Measurements from ENCODE around the gene PLXDC2. TPM values are rescaled to one million over a fixed set of nuclear protein-coding genes. Genes with fewer than 3 reads are reported as not detected.

Gene PLXDC2
- total and polyA plus RNA-seq, 2 donors (not counting 1 experiment from before 2014, with no cell fraction given), result 0.07 TPM

DNA sequence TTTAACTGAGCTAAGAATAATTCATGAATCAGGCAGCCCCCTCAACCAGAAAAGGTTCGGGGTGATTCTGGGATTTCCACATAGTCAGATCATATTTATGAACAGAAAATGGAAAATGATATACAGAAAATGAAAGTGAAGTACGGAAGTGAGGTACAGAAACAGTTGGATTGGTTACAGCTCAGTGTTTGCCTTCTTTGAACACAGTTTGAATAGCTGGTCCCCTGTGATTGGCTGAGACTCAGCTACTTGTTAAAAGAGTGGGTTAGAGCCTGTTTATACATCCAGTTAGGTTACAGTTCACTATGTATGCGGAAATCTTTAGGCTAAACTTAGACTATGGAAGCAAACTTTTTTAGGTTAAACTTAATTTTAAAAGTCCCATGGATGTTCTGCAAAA is 511.7 kb downstream of the PLXDC2 start:
- H3K27me3 Mint-ChIP-seq, result no peaks in the 10 kb centered on the region
- H3K36me3 ChIP-seq (replicated peaks in 1 of 2; ENCODE audit: control extremely low read depth in 1 of 2, control insufficient read depth in 1 of 2, extremely low read depth in 1 of 2, insufficient read depth in 2 of 2, low read length in 1 of 2), result no peaks in the 10 kb centered on the region
- TF ChIP-seq EZH2 (IDR thresholded peaks at IDR 0.05; ENCODE audit: borderline replicate concordance, insufficient read depth, low read depth, low read length, poor library complexity, severe bottlenecking), result no peak
- TF ChIP-seq, protein P1, sequence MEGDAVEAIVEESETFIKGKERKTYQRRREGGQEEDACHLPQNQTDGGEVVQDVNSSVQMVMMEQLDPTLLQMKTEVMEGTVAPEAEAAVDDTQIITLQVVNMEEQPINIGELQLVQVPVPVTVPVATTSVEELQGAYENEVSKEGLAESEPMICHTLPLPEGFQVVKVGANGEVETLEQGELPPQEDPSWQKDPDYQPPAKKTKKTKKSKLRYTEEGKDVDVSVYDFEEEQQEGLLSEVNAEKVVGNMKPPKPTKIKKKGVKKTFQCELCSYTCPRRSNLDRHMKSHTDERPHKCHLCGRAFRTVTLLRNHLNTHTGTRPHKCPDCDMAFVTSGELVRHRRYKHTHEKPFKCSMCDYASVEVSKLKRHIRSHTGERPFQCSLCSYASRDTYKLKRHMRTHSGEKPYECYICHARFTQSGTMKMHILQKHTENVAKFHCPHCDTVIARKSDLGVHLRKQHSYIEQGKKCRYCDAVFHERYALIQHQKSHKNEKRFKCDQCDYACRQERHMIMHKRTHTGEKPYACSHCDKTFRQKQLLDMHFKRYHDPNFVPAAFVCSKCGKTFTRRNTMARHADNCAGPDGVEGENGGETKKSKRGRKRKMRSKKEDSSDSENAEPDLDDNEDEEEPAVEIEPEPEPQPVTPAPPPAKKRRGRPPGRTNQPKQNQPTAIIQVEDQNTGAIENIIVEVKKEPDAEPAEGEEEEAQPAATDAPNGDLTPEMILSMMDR (IDR thresholded peaks at IDR 0.05), result no peak
- no peak overlapping the region for H3K4me3 Mint-ChIP-seq
- 83% methylated on average over 1 of the region's 3 CpGs for WGBS (ENCODE audit: insufficient coverage)
- H3K4me1 Mint-ChIP-seq, result no peaks in the 10 kb centered on the region
- H3K9me3 Mint-ChIP-seq (ENCODE audit: insufficient read depth), result peaks cover 4% of the 10 kb centered on the region
- H3K27ac Mint-ChIP-seq, result no peak overlapping the region
- H3K9ac ChIP-seq (ENCODE audit: low read length), result no peak overlapping the region
- H3K4me2 ChIP-seq (replicated peaks; ENCODE audit: low read depth, low read length, poor library complexity, severe bottlenecking), result no peak overlapping the region
- no peak overlapping the region for H3K4me3 ChIP-seq (ENCODE audit: control extremely low read depth in 1 of 5, extremely low read depth in 1 of 5, insufficient read depth in 1 of 5, low read depth in 2 of 5, low read length in 4 of 5)
- H3K79me2 ChIP-seq (ENCODE audit: control insufficient read depth, insufficient read depth, low read length), result no peaks in the 10 kb centered on the region
- intact Hi-C loops (cut with micrococcal nuclease), result no loop called here
- peaks cover 0 to 6% (median 1%) of the 10 kb centered on the region in 3 donors for H3K9me3 ChIP-seq (ENCODE audit: control extremely low read depth in 1 of 3, control insufficient read depth in 2 of 3, insufficient read depth in 1 of 3, low read length in 2 of 3)
- POLR2A ChIA-PET, result no interaction called here
- no peaks in the 10 kb centered on the region for H4K20me1 ChIP-seq (ENCODE audit: control insufficient read depth, insufficient read depth, low read length, poor library complexity, severe bottlenecking)
- H3K27me3 ChIP-seq (replicated peaks in 1 of 4; ENCODE audit: control extremely low read depth in 1 of 4, control insufficient read depth in 3 of 4, insufficient read depth in 4 of 4, low read length in 3 of 4), result no peaks in the 10 kb centered on the region
- CTCF ChIA-PET, result no interaction called here
- H3K27ac ChIP-seq (ENCODE audit: low read length in 2 of 2), result no peak overlapping the region
- H2AFZ ChIP-seq (ENCODE audit: insufficient read depth, low read depth, low read length, poor library complexity, severe bottlenecking), result no peak overlapping the region
- DNase-seq (no peak), ATAC-seq (ENCODE audit: low read depth) (no peak)
- H3K4me1 ChIP-seq (ENCODE audit: control insufficient read depth in 2 of 2, insufficient read depth in 2 of 2, low read length in 2 of 2), result no peaks in the 10 kb centered on the region

DNA sequence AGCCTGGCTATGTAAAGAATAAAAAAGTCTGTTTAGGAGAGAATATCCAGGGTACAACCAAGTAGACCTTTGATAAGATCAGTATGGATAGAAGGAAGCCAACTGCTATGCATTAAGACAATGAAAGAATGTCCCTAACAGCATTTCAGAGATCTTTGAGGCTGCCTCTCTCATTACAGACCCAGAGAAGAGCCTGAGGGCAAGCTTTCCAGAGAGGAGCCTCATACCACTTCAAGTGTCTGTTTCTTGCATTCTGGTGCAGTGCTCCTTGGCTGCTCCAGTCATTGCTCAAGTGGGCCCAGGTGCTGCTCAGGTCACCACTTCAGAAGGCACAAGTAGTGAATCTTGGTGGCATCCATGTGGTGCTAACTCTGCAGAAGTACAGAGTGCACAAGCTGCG is 514.0 kb downstream of the PLXDC2 start:
- intact Hi-C loops (cut with micrococcal nuclease), result no loop called here
- no peak for DNase-seq
- no peaks in the 10 kb centered on the region for H3K4me1 Mint-ChIP-seq

More for the DNA sequence above, 514.0 kb downstream of the PLXDC2 start:
- H3K4me2 ChIP-seq (replicated peaks; ENCODE audit: low read depth, low read length, poor library complexity, severe bottlenecking), result no peak overlapping the region
- H3K27me3 ChIP-seq (replicated peaks in 1 of 4; ENCODE audit: control extremely low read depth in 1 of 4, control insufficient read depth in 3 of 4, insufficient read depth in 4 of 4, low read length in 3 of 4), result no peaks in the 10 kb centered on the region
- Mint-ChIP-seq H3K27me3 (no peaks in the 10 kb centered on the region), H3K4me3 (no peak overlapping the region), H3K27ac (no peak overlapping the region), H3K9me3 (ENCODE audit: insufficient read depth) (peaks cover 10% of the 10 kb centered on the region)
- H3K36me3 ChIP-seq (replicated peaks in 1 of 2; ENCODE audit: control extremely low read depth in 1 of 2, control insufficient read depth in 1 of 2, extremely low read depth in 1 of 2, insufficient read depth in 2 of 2, low read length in 1 of 2), result no peaks in the 10 kb centered on the region
- no peak overlapping the region for H2AFZ ChIP-seq (ENCODE audit: insufficient read depth, low read depth, low read length, poor library complexity, severe bottlenecking)
- CTCF ChIA-PET, result no interaction called here
- POLR2A ChIA-PET, result no interaction called here
- H4K20me1 ChIP-seq (ENCODE audit: control insufficient read depth, insufficient read depth, low read length, poor library complexity, severe bottlenecking), result no peaks in the 10 kb centered on the region
- no peak overlapping the region for H3K4me3 ChIP-seq (ENCODE audit: control extremely low read depth in 1 of 5, extremely low read depth in 1 of 5, insufficient read depth in 1 of 5, low read depth in 2 of 5, low read length in 4 of 5)
- ATAC-seq (ENCODE audit: low read depth), result no peak
- H3K4me1 ChIP-seq (ENCODE audit: control insufficient read depth in 2 of 2, insufficient read depth in 2 of 2, low read length in 2 of 2), result no peaks in the 10 kb centered on the region
- no peak overlapping the region for H3K9ac ChIP-seq (ENCODE audit: low read length)
- 100% methylated on average over 1 of the region's 1 CpG for WGBS (ENCODE audit: insufficient coverage)
- no peak overlapping the region for H3K27ac ChIP-seq (ENCODE audit: low read length in 2 of 2)
- H3K9me3 ChIP-seq (ENCODE audit: control extremely low read depth in 1 of 3, control insufficient read depth in 2 of 3, insufficient read depth in 1 of 3, low read length in 2 of 3), result peaks cover 1 to 6% (median 2%) of the 10 kb centered on the region in 3 donors
- TF ChIP-seq, protein P1 (IDR thresholded peaks at IDR 0.05), result no peak
- TF ChIP-seq EZH2 (IDR thresholded peaks at IDR 0.05; ENCODE audit: borderline replicate concordance, insufficient read depth, low read depth, low read length, poor library complexity, severe bottlenecking), result no peak
- H3K79me2 ChIP-seq (ENCODE audit: control insufficient read depth, insufficient read depth, low read length), result no peaks in the 10 kb centered on the region

All from B cell (primary cell).